SK-N-SH (cell line): Measurements from ENCODE around the gene AGR3.

Experiments used
- CHD2 ChIP-seq: fragments of 150-350 bp; IDR thresholded peaks from 2 replicates; pipeline ENCODE4 v1.6.1; 2018; ENCODE audit warnings: low read length; ENCODE audit not compliant: partially characterized antibody
- CTCF ChIP-seq: fragments of 200-600 bp; sonication (generic); IDR thresholded peaks from 2 replicates; pipeline ENCODE4 v1.6.1; 2017; ENCODE audit warnings: antibody characterized with exemption, mild to moderate bottlenecking, moderate library complexity
- EP300 ChIP-seq, 2 experiments: IDR thresholded peaks; 2 replicates each; pipeline versions ENCODE4 v1.4.0 to v1.6.1; 2012; ENCODE audit warnings: borderline replicate concordance in 1 of 2, low read depth in 1 of 2, low read length in 1 of 2
- EZH2phosphoT487 ChIP-seq: fragments of 200-600 bp; sonication (generic); IDR thresholded peaks from 2 replicates; pipeline ENCODE4 v1.6.1; 2017; ENCODE audit warnings: low read depth, mixed run types, mild to moderate bottlenecking, antibody characterized with exemption, moderate library complexity, borderline replicate concordance
- JUND ChIP-seq: IDR thresholded peaks from 2 replicates; pipeline ENCODE4 v1.4.0; 2012
- MAX ChIP-seq: IDR thresholded peaks from 2 replicates; pipeline ENCODE4 v1.4.0; 2012; ENCODE audit warnings: low read depth
- PBX3 ChIP-seq: IDR thresholded peaks from 2 replicates; pipeline ENCODE4; 2012
- POLR2AphosphoS5 ChIP-seq: IDR thresholded peaks from 2 replicates; pipeline ENCODE4 v1.6.1; 2012; ENCODE audit warnings: low read depth, low read length
- RAD21 ChIP-seq: IDR thresholded peaks from 2 replicates; pipeline ENCODE4 v1.6.1; 2012; ENCODE audit warnings: mild to moderate bottlenecking, low read length
- RCOR1 ChIP-seq: fragments of 150-350 bp; IDR thresholded peaks from 2 replicates; pipeline ENCODE4 v1.6.1; 2017; ENCODE audit warnings: antibody characterized with exemption, low read length
- REST ChIP-seq: IDR thresholded peaks from 2 replicates; pipeline ENCODE4 v1.6.1; 2012; ENCODE audit warnings: mild to moderate bottlenecking, low read depth, low read length, moderate library complexity
- SMC3 ChIP-seq: IDR thresholded peaks from 2 replicates; pipeline ENCODE4 v1.6.1; 2012; ENCODE audit warnings: low read depth, low read length, improper control_type of control experiment
- YY1 ChIP-seq: IDR thresholded peaks from 2 replicates; pipeline ENCODE4 v1.4.0; 2012; ENCODE audit warnings: low read depth, mild to moderate bottlenecking
- ZBTB33 ChIP-seq: IDR thresholded peaks from 2 replicates; pipeline ENCODE4 v1.4.0; 2012; ENCODE audit warnings: low read depth, borderline replicate concordance

GRCh38 chr7:16921644-16922257, 40.0 kb upstream of the AGR3 start:
- TF ChIP-seq CTCF (no peak), RAD21 (no peak), RCOR1 (no peak), REST (no peak), JUND (no peak), CHD2 (no peak), PBX3 (no peak), YY1 (no peak), MAX (no peak), EZH2phosphoT487 (no peak), SMC3 (no peak), ZBTB33 (no peak), POLR2AphosphoS5 (no peak), EP300 (IDR thresholded peaks at IDR 0.05; ENCODE audit: borderline replicate concordance in 1 of 2, low read depth in 1 of 2, low read length in 1 of 2) (no peak)
